A673 (cell line): Measurements from ENCODE around the gene PDPN. TPM values are rescaled to one million over a fixed set of nuclear protein-coding genes. Genes with fewer than 3 reads are reported as not detected.

Experiments
- BruUV-seq: library from RNA; stranded (reverse); fragments of 400-500 nt; replicated peaks from 2 replicates; lab custom pipeline; 2021; lab: Mats Ljungman, UMichigan
- CTCF ChIA-PET: fragments of 300-600 bp; sonication (Branson Sonifier 250); formaldehyde crosslinking; loops from one replicate; lab custom pipeline; 2022; ENCODE audit warnings: antibody characterized with exemption; lab: Charles Lee
- POLR2A ChIA-PET: fragments of 300-600 bp; sonication (Branson Sonifier 250); formaldehyde crosslinking; loops from one replicate; lab custom pipeline; 2022; ENCODE audit warnings: antibody characterized with exemption; ENCODE audit not compliant: low non-redundant PET; lab: Charles Lee
- DNase-seq: peaks from one replicate; pipeline ENCODE4 v3.0.0-alpha.2; 2015; ENCODE audit warnings: low spot score
- H3K27ac ChIP-seq: fragments of 200-600 bp; sonication (generic); 2 replicates; pipeline ENCODE4 v1.5.1; 2016; ENCODE audit warnings: mixed run types, low read depth, mild to moderate bottlenecking, mixed read lengths, antibody characterized with exemption, low read length; ENCODE audit not compliant: poor library complexity, severe bottlenecking
- H3K27me3 ChIP-seq: fragments of 200-600 bp; sonication (generic); replicated peaks from 2 replicates; pipeline ENCODE4 v1.6.1; 2017; ENCODE audit warnings: mixed run types, low read depth, mild to moderate bottlenecking, mixed read lengths, antibody characterized with exemption, low read length; ENCODE audit not compliant: insufficient read depth, poor library complexity
- H3K36me3 ChIP-seq: fragments of 200-600 bp; sonication (generic); 2 replicates; pipeline ENCODE4 v1.6.1; 2016; ENCODE audit warnings: mixed run types, mild to moderate bottlenecking, mixed read lengths, antibody characterized with exemption, low read length; ENCODE audit not compliant: insufficient read depth, poor library complexity, severe bottlenecking
- H3K4me1 ChIP-seq: fragments of 200-600 bp; sonication (generic); 2 replicates; pipeline ENCODE4 v1.6.1; 2017; ENCODE audit warnings: mixed run types, mild to moderate bottlenecking, mixed read lengths, antibody characterized with exemption, low read length; ENCODE audit not compliant: insufficient read depth, poor library complexity, severe bottlenecking
- H3K4me3 ChIP-seq: fragments of 200-600 bp; sonication (generic); 2 replicates; pipeline ENCODE4 v1.5.1; 2016; ENCODE audit warnings: low read depth, mixed run types, mild to moderate bottlenecking, mixed read lengths, low read length; ENCODE audit not compliant: poor library complexity, severe bottlenecking
- H3K9me3 ChIP-seq: fragments of 200-600 bp; sonication (generic); 2 replicates; pipeline ENCODE4 v1.6.1; 2016; ENCODE audit warnings: mixed run types, low read depth, mild to moderate bottlenecking, mixed read lengths, antibody characterized with exemption, low read length; ENCODE audit not compliant: poor library complexity, severe bottlenecking
- CTCF ChIP-seq: fragments of 300-800, 200-600 bp; sonication (generic); conservative IDR thresholded peaks from 2 replicates; pipeline ENCODE4 v1.5.1; 2017; ENCODE audit warnings: low read depth, mild to moderate bottlenecking, antibody characterized with exemption, low read length, moderate library complexity, mixed read lengths
- EZH2 ChIP-seq: fragments of 200-600 bp; sonication (generic); IDR thresholded peaks from 2 replicates; pipeline ENCODE4 v1.6.1; 2017; ENCODE audit warnings: borderline replicate concordance, low read depth, mild to moderate bottlenecking, mixed read lengths, antibody characterized with exemption, low read length; ENCODE audit not compliant: poor library complexity, severe bottlenecking
- intact Hi-C: fragments of 100-400 bp; cut with micrococcal nuclease; formaldehyde crosslinking; loops from one replicate; pipeline ENCODE4 v1.10.0; 2022; ENCODE audit not compliant: unreplicated experiment
- total RNA-seq: library from RNA; stranded (reverse); gene quantifications from 2 replicates; pipeline ENCODE4 v1.2.3, GENCODE V29; 2021

PDPN gene
- total RNA-seq, 1 experiment from 2014 or later, result 30.2 TPM

GRCh38 chr1:13546791-13547190 lies 36.8 kb upstream of the PDPN start:
- Histone ChIP-seq H3K4me3 (no peak overlapping the region), H3K36me3 (no peaks in the 10 kb centered on the region), H3K27ac (no peak overlapping the region), H3K4me1 (no peaks in the 10 kb centered on the region), H3K27me3 (no peaks in the 10 kb centered on the region), H3K9me3 (no peaks in the 10 kb centered on the region)
- TF ChIP-seq CTCF, result no peak
- TF ChIP-seq EZH2, result no peak
- ChIA-PET CTCF (no interaction called here), POLR2A (no interaction called here)
- no peak for DNase-seq
- BruUV-seq, result no TSS peak
- intact Hi-C loops, result no loop called here

- no peak for DNase-seq
- no peaks in the 10 kb centered on the region for H3K36me3 ChIP-seq
- H3K4me1 ChIP-seq, result no peaks in the 10 kb centered on the region
- no peaks in the 10 kb centered on the region for H3K27me3 ChIP-seq
- no peak for TF ChIP-seq CTCF
- TF ChIP-seq EZH2, result no peak
- no peak overlapping the region for H3K27ac ChIP-seq
- POLR2A ChIA-PET, result no interaction called here
- BruUV-seq, result no TSS peak
- intact Hi-C loops, result no loop called here
- H3K9me3 ChIP-seq, result no peaks in the 10 kb centered on the region
- H3K4me3 ChIP-seq, result no peak overlapping the region
- CTCF ChIA-PET, result no interaction called here
Observed at GRCh38 chr1:13548281-13548680, 35.4 kb upstream of the PDPN start.

GRCh38 chr1:13549021-13549420 lies 34.6 kb upstream of the PDPN start:
- BruUV-seq, result no TSS peak
- Histone ChIP-seq H3K36me3 (no peaks in the 10 kb centered on the region), H3K4me1 (no peaks in the 10 kb centered on the region), H3K9me3 (no peaks in the 10 kb centered on the region), H3K4me3 (no peak overlapping the region), H3K27me3 (no peaks in the 10 kb centered on the region), H3K27ac (no peak overlapping the region)
- intact Hi-C loops, result no loop called here
- ChIA-PET CTCF (no interaction called here), POLR2A (no interaction called here)
- no peak for DNase-seq
- TF ChIP-seq EZH2, result no peak
- TF ChIP-seq CTCF, result no peak
